Measurements from ENCODE around the gene NADK2.

The NADK2 gene

DNA sequence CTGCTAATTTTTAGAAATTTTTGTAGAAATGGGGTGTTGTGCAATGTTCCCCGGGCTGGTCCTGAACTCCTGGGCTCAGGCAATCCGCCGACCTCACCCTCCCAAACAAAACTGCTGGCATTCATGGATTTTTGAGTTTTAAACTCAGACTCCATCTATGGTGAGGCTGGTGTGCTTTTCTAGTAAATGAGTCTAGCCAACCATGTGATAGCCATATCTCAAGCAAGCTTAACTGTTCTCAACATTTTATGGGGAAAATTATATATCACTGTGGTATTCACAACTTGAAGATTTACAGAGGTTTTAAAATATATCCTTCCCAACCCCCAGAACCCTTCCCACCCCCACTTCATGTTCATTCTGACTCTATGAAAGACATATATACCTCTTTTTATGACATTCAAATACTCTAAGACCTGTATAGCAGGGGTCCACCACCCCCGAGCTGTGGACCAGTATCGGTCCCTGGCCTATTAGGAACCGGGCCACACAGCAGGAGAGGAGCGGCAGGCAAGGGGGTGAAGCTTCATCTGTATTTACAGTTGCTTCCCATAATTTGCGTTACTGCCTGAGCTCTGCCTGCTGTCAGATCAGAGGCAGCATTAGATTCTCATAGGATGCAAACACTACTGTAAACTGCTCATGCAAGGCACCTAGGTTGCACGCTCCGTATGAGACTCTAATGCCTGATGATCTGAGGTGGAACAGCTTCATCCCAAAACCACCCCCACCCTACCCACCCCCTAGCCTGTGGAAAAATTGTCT, 4.5 kb upstream of the NADK2 start:
- FAIRE-seq, result no peak

GRCh38 chr5:36244076-36244475, 2.4 kb upstream of the NADK2 start:
- FAIRE-seq, result no peak

DNA sequence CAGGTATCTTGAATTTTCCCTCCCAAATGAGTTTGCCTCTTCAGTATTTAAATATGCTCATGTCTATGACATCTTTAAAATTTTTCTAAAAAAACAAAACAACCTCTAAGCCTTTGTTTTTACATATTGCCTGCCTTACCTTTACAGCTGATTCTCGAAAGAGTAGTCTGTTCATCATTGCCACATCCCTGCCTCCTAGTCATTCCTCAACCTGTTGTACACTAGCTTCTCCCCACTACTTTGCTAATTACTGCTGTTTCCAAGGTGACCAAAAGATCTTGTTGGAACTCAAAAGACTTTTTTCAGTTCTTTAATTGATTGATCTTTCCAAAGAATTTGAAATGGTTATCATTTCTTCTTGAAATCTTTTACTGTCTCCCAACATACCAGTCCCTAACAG, 1.9 kb upstream of the NADK2 start:
- FAIRE-seq, result no peak

DNA sequence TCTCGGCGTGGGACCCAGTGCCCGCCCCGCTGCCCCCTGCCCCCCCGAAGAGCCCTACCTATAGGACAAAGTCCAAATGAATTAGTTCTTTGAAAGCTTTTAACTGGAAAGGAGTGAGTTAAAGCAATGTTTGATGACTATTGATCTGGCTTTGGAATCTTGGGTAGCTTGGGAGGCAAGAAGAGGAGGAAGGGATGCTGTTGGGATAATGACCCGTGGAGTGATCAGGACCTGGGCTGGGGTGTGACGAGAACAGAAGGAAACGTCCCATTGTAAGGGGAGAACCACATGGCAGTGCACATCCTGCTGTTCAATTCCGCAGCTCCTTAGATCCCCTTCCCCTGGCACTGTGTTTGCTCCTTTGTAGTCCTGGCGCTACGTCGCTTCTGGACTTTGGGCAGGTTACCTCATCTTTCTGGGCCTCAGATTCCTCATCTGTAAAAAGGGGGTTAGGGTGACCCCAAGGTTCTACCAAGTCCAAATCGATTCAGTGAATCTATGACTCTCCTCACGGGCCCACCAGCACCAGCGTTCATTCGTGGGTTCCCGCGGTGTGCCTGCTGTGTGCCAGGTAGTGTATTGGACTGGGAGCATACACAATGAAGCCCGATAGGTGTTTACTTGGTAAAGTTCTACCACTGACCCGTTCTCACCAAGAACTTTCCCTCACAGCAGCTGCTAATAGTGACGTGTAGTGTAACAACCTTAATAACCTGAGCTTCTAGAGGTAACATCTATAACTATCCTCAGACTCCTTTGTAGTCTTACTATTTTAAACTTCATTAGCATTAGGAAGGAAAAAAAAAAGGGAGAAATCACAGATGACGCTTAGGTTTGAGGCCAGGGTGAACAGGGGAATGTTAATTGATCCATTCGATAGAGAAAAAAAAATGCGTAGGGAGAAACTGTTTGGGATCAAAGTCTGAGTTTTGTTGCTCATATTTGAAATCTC, 1.1 kb upstream of the NADK2 start:
- FAIRE-seq, result no peak

- no peak for FAIRE-seq
Observed at GRCh38 chr5:36240779-36241630, 720 bp downstream of the NADK2 start.

GRCh38 chr5:36239370-36240293, 2.1 kb downstream of the NADK2 start:
- no peak for FAIRE-seq

DNA sequence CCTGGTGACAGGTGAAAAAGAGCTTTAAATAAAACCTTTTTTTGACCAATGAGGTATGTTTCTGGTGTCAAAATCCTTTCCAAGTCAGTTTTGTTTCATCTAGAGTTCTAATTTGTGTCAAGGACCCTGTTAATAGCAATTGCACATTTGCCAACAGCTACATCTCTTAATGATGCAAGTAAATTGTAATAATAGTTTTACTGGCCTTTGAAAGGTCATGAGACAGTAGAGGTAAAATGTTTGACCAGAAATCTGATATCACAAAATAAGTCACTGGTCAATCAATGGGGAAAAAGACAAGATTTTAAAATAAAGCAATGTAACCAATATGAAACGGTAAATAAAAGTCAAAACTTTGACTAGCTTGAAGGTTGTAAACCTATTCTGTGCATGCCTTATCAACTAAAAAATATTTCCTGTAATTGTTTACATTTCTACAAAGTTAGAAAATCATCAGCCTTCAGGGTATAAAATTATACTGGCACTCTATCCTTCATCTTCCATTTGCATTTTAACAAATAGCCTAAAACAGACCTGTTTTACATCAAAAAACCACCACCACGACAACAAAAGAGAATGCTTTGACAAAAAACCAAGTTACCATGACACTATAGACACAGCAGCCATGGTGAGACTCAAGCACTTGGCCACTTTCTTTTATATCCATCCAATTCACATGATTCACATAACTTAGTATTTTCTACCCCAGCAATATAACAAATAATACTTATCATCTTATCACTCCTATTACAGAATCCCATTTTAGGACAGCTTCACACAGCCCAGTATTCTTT, 3.0 kb downstream of the NADK2 start:
- no peak for FAIRE-seq

DNA sequence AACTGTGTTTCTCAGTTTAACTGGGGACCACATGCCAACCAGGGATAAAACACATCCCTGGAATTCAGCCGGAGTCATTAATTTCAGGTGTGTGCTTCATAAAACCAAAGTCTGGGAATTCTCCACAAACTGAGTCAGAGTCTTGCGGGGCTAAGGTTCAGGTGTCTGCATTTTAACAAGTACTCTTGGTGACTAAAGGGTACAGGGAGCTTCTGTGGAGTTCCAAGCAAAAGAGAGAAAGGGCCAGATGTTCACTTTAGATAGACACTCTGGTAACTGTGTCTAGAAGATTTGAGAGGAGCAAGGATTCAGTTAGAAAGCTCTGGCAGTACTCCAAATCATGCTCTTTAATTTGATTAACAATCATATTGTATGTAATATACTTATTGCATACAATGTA, 4.0 kb downstream of the NADK2 start:
- no peak for FAIRE-seq

GRCh38 chr5:36236801-36237200, 4.9 kb downstream of the NADK2 start:
- FAIRE-seq, result no peak

- no peak for FAIRE-seq
Observed at GRCh38 chr5:36232533-36232932, 9.2 kb downstream of the NADK2 start.

DNA sequence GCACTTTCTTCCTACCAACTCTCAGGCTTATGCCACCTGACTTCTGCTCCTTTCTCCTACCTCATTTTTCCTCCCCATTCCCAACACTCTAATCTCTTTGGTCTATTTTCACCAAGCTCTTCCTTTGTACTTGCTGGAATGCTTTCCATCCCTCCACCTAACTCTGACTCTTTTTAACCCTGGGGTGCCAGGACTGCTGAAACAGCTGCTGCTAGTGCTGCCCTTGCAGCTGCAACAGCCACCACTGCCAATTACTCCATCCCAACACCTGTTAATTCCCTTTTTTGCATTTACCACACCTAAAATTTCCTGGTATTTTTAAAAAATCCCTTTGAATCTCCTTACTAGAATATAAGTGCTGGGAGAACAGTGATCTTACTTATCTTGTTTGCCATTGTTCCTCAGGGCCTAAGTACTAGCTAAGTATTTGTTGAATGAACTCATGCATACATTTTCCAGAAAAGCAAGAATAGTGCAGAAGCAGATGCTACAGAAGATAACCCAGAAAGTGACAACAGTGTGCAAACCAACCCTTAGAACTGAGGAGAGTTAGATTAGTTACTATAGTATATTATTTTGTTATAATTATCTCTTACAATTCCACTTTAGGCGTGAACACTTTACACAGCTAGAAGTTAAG, 11.5 kb downstream of the NADK2 start:
- FAIRE-seq, result no peak

- FAIRE-seq, result no peak
Observed at GRCh38 chr5:36228505-36228904, 13.2 kb downstream of the NADK2 start.

- FAIRE-seq, result no peak
Observed at GRCh38 chr5:36227046-36227445, 14.7 kb downstream of the NADK2 start.

GRCh38 chr5:36222620-36223019, 19.1 kb downstream of the NADK2 start:
- no peak for FAIRE-seq

DNA sequence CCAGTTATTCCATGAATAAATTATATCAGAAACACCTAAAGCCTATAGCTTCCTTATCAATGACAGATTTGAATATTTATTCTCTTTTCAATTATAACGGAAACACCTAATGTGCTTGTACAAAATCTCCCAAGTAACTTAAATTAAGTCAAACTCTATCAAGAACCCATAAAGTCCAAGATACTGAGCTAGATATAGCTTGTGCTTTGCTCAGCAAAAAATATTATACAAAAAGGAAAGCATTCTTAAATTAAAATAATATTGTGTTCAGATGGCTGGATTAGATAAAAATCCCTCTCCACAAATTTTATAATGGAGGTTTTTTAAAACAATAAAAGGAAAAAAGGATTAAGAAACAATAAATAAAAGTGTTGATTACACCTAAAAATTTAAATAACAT, 23.7 kb downstream of the NADK2 start:
- FAIRE-seq, result no peak

DNA sequence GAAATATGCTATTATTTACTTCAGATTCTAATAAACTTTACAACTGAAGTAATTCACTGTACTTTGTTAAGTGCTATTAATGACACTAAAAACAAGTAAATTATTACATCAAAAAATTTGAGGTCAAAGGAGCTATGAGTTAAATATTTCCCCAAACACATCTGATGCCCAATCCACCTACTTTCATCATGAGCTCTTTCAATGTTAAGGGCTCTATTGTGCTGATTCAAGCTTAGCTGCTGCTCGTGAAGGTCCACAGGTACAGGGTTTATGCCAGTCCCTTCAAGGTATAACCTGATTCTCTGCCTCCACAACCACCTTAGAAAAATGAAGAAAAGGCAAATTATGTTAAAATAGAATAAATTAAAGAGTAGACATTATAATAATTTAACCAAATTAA, 24.2 kb downstream of the NADK2 start:
- no peak for FAIRE-seq

GRCh38 chr5:36215910-36216309, 25.8 kb downstream of the NADK2 start:
- no peak for FAIRE-seq

DNA sequence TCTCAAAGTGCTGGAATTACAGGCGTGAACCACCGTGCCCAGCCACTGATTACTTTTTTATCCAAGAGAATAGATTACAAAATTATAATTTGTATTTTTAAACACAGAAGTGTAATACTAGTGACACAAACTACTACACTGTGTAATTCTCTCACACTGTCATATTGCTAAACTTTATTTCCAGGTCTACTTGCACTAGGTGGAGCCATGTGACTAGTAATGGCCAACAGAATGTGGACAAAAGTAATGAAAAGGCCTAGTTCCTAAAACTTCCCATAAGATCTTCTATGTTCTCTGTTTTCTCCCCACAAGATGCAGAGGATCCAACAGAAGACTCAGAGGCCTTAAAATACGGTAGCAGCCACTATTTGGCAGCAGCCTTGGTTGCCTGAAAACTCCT, 27.3 kb downstream of the NADK2 start:
- FAIRE-seq, result no peak

DNA sequence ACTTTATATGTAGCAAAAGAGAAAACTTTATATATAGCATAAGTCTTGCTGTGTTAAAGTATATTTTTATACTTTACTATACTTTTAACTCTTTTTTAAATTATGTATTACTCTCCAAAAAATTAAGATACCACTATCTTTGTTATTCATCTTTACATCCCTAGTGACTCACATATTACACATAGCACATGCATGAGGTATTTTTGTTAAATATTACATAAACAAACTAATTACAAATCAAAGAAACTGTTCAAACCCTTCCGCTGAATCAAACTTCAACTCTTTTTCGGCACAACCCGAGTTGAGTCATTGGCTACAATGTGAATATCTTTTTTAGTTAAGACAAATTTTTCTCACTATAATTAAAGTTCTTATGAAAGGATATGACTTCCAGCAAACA, 32.1 kb downstream of the NADK2 start:
- no peak for FAIRE-seq

- FAIRE-seq, result no peak
Observed at GRCh38 chr5:36208786-36209185, 32.9 kb downstream of the NADK2 start.

DNA sequence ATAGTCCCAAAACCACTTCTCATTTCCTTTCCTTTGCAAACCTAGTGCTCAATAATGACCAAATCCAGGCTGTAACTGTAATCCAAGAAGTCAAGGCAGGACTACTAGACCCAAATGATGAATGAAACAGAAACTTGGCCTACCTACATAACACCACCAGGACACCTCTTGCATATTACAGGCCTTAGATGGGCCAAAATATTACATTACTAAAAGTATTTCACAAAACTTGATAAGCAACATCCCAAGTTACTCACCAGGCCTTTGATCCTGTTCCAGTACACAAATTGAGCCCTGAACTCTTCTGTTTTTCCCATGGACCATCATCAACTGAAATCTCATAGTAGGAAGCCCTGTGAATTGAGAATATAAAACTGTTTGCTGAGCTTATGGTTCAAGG, 34.8 kb downstream of the NADK2 start:
- no peak for FAIRE-seq

Data from TTC549 (cell line).